KOPT-K1 (cell line): Measurements from ENCODE around the gene GREM2.

Source experiments
- H3K27ac ChIP-seq: fragments of 200-600 bp; sonication (generic); 2 replicates; pipeline ENCODE4 v1.5.1; 2016; ENCODE audit warnings: antibody characterized with exemption, mild to moderate bottlenecking, low read depth, low read length; ENCODE audit not compliant: poor library complexity, severe bottlenecking
- H3K36me3 ChIP-seq: fragments of 200-600 bp; sonication (generic); 2 replicates; pipeline ENCODE4 v1.5.1; 2017; ENCODE audit warnings: antibody characterized with exemption, mild to moderate bottlenecking, low read length, moderate library complexity; ENCODE audit not compliant: insufficient read depth
- H3K9me3 ChIP-seq: fragments of 200-600 bp; sonication (generic); 2 replicates; pipeline ENCODE4 v1.5.1; 2017; ENCODE audit warnings: antibody characterized with exemption, low read length, mild to moderate bottlenecking; ENCODE audit not compliant: insufficient read depth, poor library complexity, severe bottlenecking

Gene GREM2

DNA sequence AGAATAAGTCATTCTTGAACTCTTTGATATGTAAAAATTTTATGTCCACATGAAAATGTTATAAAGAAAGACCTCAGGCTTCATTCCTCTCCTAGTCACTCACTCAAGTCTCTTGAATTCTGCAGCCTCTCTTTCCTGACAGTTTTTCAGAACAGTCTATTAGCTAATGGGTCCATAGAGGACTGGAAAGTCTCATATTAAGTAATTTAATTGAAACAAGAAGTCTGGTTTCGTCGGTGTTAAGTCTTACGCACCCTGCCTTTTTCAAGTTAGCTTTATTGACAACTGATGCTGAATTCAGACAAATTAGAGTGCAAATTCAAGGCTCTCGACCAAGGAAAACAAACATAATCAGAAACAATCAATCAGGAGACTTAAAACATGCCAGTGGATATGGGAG lies 105.8 kb downstream of the GREM2 start:
- H3K9me3 ChIP-seq = no peaks in the 10 kb centered on the region
- no peaks in the 10 kb centered on the region for H3K36me3 ChIP-seq
- no peak overlapping the region for H3K27ac ChIP-seq

DNA sequence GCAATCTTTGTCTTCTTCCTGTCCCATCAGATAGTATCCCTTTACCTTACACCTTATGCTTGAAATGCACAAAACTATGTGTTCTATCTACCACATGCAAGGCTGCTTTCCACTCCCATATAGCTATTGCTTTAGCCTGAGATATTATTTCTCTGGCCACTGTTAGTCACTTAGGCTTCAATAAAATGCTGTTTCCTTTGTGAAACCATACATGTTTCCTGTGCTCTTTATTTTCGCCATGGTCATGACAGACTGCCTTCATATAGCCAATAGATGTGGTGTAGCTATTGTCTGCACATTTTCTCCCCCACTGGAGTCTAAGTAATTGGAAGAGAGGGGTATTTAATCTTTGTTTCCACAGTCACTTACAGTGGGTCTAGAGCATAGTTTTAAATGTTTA lies 108.4 kb downstream of the GREM2 start:
- Histone ChIP-seq H3K36me3 (no peaks in the 10 kb centered on the region), H3K9me3 (no peaks in the 10 kb centered on the region), H3K27ac (no peak overlapping the region)

GRCh38 chr1:240503036-240503435 lies 108.9 kb downstream of the GREM2 start:
- Histone ChIP-seq H3K36me3 (no peaks in the 10 kb centered on the region), H3K27ac (no peak overlapping the region), H3K9me3 (no peaks in the 10 kb centered on the region)

GRCh38 chr1:240501115-240501514 lies 110.8 kb downstream of the GREM2 start:
- Histone ChIP-seq H3K36me3 (no peaks in the 10 kb centered on the region), H3K9me3 (no peaks in the 10 kb centered on the region), H3K27ac (no peak overlapping the region)

DNA sequence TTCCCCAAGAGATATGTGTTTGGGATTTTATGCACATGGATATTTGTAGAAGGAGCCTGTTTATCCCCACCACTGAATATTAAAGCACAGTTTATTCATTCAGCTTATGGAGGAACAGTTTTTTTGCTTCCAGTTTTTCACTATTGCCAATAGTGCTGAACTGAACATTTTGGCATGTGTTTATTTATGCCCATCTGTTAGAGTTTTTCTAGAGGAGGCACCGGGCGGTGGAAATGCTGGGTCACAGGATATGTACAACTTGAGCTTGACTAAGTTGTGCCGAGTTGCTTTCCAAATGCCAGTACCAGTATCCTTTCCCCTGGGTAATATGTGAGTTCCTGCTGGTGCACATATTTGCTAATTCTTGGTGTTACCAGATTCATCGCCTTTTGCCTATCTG lies 111.3 kb downstream of the GREM2 start:
- Histone ChIP-seq H3K9me3 (no peaks in the 10 kb centered on the region), H3K27ac (no peak overlapping the region), H3K36me3 (no peaks in the 10 kb centered on the region)

DNA sequence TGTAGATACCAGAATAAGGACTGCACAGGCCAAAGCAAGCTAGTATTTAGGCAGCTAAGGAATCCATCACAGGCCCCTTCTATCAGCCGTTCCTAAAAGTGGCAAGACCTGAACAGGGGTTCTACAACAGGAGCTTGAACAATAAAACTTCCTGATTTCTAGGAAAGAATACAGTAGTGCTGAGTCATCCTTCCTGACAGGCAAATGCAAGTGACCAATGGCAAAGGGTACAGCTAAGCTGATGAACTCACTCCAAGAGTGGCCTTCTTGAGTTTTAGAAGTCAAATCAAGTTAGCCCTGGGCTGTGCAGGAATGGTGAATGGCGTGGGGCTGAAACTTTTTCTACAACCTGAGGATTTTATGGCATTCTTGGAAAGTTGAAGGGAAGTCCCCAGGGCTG lies 112.9 kb downstream of the GREM2 start:
- Histone ChIP-seq H3K9me3 (no peaks in the 10 kb centered on the region), H3K36me3 (no peaks in the 10 kb centered on the region), H3K27ac (no peak overlapping the region)

DNA sequence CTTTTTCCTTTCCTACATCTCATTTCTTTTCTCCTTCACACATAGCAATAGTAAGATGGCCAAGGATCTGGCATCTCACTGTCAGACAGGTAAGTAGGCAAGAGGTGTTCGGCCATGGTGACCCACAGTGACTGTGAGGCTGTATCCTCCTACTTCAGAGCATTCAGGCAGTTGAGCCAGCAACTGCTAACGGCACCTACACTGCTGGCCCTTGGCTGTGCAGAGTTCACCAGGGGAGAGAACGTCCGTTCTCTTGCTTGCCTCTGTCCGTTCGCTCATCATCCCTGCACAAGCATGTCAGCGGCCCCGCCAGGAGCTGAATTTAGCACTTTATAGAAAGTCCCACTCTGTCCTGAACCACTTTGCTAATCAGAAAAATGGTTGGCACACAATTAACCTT lies 113.6 kb downstream of the GREM2 start:
- Histone ChIP-seq H3K27ac (no peak overlapping the region), H3K36me3 (no peaks in the 10 kb centered on the region)

DNA sequence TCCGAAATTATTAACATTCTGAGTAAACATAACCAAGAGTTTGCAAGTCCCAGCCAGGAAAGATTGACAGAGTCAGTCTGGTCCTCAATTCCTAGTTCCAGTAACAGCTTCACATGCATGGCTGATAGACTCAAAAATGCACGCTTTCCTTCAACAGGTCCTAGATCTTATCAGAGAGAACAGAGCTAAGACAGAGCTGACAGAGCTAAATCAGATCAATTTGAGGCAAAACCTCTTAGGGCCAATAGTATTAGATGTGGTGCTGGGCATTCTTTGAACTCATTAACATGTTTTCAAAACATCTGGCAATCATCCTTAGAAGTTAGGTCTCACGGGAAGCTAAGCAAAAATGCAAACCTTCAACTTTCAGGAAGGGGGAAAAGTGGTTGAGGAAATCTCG lies 114.0 kb downstream of the GREM2 start:
- no peak overlapping the region for H3K27ac ChIP-seq
- H3K36me3 ChIP-seq = no peaks in the 10 kb centered on the region
- no peaks in the 10 kb centered on the region for H3K9me3 ChIP-seq

More for the DNA sequence above, 113.6 kb downstream of the GREM2 start:
- H3K9me3 ChIP-seq = no peaks in the 10 kb centered on the region

DNA sequence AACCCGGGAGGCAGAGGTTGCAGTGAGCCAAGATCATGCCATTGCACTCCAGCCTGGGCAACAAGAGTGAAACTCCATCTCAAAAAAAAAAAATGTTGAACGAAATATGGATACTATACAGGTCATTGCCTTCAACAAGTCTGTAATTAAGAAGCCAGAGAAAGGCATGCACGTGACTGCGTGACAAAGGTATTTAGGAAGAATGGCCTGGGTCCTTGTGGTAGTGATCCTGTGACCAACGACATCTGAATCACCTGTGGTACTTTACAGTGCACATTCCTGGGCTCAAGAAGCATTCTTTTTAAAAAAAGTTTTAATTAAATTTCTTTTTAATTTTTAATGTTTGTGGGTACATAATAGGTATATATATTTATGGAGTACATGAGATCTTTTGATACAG lies 115.0 kb downstream of the GREM2 start:
- Histone ChIP-seq H3K27ac (no peak overlapping the region), H3K36me3 (no peaks in the 10 kb centered on the region), H3K9me3 (no peaks in the 10 kb centered on the region)

DNA sequence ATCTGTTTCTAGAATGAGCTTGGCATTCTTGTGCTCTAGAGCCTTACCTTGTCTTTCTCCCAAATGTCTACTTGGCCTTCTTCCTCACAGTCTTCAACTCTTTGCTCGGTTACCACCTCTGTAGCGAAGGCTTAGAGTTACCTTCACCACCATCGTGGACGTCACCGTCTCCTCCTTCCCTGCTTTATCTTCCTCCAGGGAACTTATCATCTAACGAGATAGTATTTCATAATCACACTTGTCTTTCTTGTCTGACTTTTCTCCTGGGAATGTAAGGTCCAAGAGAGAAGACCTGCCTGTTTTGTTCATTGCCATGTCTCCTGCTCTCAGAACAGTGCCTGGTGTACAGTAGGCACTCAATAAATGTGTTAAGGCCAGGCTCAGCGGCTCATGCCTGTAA lies 115.6 kb downstream of the GREM2 start:
- Histone ChIP-seq H3K9me3 (no peaks in the 10 kb centered on the region), H3K27ac (no peak overlapping the region), H3K36me3 (no peaks in the 10 kb centered on the region)

DNA sequence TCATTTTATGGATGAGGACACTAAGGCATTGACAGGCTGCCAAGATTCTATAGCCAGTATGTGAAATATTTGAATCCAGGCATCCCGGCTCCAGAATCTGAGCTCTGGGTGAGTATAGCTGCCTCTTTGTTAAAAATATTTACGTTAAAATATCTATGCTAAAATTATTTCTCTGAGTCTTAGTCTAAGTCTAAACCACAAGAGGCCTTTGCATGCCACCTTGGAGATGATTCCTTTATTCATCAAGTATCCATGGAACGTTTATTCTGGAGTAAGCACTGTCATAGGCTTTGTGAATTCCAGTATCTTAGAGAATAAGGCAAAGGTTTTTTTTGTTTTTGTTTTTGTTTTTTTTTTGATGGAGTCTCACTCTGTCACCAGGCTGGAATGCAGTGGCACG lies 116.4 kb downstream of the GREM2 start:
- H3K9me3 ChIP-seq = no peaks in the 10 kb centered on the region
- H3K27ac ChIP-seq = no peak overlapping the region
- H3K36me3 ChIP-seq = no peaks in the 10 kb centered on the region

DNA sequence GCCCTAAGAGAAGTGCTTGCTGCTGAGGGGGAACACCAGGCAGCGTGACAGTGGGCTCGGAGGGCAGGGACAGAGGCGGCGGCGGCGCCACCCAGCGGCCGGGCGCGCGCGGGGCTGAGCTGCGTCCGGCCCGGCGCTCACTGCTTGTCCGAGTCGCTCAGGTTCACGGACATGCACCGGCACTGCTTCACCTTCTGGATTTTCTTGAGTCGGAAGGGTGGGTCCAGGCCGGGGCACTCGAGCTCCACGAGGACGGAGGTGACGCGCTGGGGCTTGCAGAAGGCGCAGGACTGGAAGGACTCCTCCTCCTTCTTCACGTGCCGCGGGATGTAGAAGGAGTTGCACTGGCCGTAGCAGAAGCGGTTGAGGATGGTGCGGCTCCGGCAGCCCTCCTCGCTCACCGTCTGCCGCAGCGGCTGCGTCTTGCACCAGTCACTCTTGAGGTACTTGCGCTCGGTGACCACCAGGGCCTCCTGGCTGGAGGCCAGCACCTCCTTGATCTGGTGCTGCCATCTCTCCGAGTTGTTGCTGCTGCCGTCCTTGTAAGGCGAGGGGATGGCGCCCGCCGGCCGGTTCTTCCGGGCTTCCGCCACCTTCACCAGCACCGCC lies 119.0 kb downstream of the GREM2 start:
- Histone ChIP-seq H3K9me3 (no peaks in the 10 kb centered on the region), H3K36me3 (no peaks in the 10 kb centered on the region), H3K27ac (no peak overlapping the region)

DNA sequence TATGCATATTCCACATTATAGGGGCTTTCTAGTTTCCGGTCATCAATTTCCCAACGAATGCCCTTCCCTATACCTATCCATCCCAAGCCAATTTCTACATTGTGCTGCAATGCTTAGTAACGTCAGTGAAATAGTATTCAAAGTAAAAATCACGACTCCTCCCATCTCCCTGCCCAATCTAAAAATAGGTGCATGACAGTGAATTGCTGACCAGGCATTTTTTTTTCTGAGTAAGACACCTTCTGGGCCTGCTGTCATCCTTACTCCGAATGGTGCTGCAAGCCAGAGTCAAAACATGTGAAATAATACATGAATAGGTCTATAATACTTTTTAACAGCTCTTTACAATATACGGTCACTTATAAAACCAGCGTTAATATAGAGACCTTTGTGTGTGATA lies 120.2 kb downstream of the GREM2 start:
- Histone ChIP-seq H3K27ac (no peak overlapping the region), H3K9me3 (no peaks in the 10 kb centered on the region), H3K36me3 (no peaks in the 10 kb centered on the region)

DNA sequence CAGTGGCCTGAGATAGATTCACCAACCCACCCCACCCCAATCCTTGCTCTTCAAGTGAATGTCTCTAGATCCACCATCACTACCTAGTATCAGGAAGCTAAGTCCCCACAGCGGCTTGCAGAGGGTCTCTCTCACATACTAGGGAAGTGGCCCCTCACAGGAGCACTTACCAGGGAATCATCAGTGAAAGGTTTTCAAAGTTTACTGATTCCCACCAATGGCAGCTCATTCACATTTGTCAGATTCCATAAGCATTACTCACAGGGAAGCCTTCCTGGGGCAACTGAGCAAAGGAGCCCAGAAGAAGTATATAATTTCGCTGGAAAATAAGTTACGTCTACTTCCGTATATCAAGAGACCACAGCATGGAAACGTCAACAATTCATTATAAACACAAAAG lies 120.8 kb downstream of the GREM2 start:
- Histone ChIP-seq H3K9me3 (no peaks in the 10 kb centered on the region), H3K36me3 (no peaks in the 10 kb centered on the region), H3K27ac (no peak overlapping the region)

- Histone ChIP-seq H3K27ac (no peak overlapping the region), H3K9me3 (no peaks in the 10 kb centered on the region), H3K36me3 (no peaks in the 10 kb centered on the region)
These were observed 124.5 kb downstream of the GREM2 start for GRCh38 chr1:240487493-240487892.

DNA sequence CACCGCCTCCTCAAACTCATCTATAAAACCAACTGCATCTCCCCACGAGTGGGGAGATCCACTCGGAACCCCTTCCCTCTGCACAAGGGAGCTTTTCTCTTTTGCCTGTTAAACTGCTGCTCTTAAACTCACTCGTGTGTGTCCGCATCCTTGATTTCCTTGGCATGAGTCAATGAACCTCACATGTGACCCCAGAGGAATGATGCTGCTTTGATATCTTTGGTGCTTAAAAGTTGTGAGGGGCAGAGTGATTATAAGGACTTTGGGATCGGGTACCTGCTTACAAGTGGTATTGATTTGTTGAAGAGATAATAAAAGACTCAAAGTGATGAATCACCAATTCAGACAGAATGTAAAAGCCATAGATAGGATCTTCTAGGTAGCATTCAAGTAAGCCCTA lies 125.3 kb downstream of the GREM2 start:
- Histone ChIP-seq H3K9me3 (no peaks in the 10 kb centered on the region), H3K27ac (no peak overlapping the region), H3K36me3 (no peaks in the 10 kb centered on the region)
